Measurements from ENCODE around the gene AP1B1. TPM values are rescaled to one million over a fixed set of nuclear protein-coding genes. Genes with fewer than 3 reads are reported as not detected.

Gene AP1B1
- total and polyA plus RNA-seq, 8 donors, result 32.5 to 99.1 (median 36.1) TPM

DNA sequence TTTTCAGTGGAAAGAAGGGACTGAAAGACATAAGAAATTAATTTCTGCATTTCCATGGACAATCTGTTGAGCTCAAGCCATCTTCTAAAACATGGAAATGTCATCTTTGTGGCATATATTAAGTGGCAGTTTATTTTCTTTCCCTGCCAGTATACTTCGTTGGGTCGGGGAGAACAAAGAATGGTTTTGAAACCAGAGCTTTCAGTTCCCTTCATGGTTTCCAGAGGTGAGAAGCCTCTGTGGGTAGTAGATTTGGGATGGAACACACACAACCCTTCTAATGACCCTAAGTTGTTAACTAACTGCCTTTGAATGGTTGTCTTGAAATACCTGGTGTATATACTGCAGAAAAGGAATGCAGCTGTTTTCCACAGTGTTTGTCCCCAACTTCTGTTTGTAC is 99.5 kb downstream of the AP1B1 start:
- Histone ChIP-seq H3K9me3 (no peaks in the 10 kb centered on the region), H3K36me3 (peaks cover 0 to 100% of the 10 kb centered on the region in 2 donors), H3K4me3 (no peak overlapping the region), H3K27me3 (no peaks in the 10 kb centered on the region), H3K27ac (no peak overlapping the region), H3K4me1 (no peaks in the 10 kb centered on the region)
- TF ChIP-seq, protein P1, sequence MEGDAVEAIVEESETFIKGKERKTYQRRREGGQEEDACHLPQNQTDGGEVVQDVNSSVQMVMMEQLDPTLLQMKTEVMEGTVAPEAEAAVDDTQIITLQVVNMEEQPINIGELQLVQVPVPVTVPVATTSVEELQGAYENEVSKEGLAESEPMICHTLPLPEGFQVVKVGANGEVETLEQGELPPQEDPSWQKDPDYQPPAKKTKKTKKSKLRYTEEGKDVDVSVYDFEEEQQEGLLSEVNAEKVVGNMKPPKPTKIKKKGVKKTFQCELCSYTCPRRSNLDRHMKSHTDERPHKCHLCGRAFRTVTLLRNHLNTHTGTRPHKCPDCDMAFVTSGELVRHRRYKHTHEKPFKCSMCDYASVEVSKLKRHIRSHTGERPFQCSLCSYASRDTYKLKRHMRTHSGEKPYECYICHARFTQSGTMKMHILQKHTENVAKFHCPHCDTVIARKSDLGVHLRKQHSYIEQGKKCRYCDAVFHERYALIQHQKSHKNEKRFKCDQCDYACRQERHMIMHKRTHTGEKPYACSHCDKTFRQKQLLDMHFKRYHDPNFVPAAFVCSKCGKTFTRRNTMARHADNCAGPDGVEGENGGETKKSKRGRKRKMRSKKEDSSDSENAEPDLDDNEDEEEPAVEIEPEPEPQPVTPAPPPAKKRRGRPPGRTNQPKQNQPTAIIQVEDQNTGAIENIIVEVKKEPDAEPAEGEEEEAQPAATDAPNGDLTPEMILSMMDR (IDR thresholded peaks at IDR 0.05), result no peak
- ATAC-seq (no peak), DNase-seq (no peak)
- intact Hi-C loops (cut with DNase I), result no loop called here

DNA sequence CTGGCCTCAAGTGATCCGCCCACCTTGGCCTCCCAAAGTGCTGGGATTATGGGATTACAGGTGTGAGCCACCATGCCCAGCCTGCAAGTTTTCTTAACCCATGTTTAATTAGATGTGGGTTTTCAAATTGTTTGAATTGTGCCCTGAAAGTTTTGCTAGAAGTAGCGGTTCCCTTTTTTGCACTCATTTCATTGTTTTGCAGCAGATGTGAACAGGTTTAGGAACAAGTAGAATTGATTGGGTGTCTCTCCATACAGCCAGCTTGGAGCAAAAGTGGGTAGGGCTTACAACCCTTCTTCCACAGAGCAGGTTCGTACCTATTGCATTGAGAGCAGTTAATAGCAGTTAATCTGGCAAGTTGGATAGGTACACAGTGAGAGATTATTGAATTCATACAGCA is 104.2 kb downstream of the AP1B1 start:
- H3K9me3 ChIP-seq, result no peaks in the 10 kb centered on the region
- TF ChIP-seq, protein P1 (IDR thresholded peaks at IDR 0.05), result no peak
- DNase-seq (no peak), ATAC-seq (no peak)
- no peak overlapping the region for H3K4me3 ChIP-seq
- intact Hi-C loops (cut with DNase I), result no loop called here
- no peaks in the 10 kb centered on the region for H3K27me3 ChIP-seq
- no peaks in the 10 kb centered on the region for H3K4me1 ChIP-seq
- no peak overlapping the region for H3K27ac ChIP-seq
- H3K36me3 ChIP-seq, result peaks cover 0 to 100% of the 10 kb centered on the region in 2 donors

DNA sequence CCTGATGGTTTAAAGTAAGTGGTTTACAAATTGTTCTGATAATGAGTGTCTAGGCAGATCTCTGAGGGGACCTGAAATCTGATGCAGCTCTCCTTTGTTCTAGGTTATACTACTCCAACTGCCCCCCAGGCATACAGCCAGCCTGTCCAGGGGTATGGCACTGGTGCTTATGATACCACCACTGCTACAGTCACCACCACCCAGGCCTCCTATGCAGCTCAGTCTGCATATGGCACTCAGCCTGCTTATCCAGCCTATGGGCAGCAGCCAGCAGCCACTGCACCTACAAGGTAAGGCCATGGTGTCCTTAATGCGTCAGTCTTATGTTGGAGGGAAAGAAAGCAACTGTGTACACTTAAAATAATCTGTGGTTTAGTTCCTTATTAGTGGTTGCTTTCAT is 110.4 kb downstream of the AP1B1 start:
- TF ChIP-seq, protein P1 (IDR thresholded peaks at IDR 0.05), result no peak
- Histone ChIP-seq H3K27me3 (no peaks in the 10 kb centered on the region), H3K9me3 (no peaks in the 10 kb centered on the region), H3K4me1 (peaks cover 1 to 36% of the 10 kb centered on the region in 2 donors), H3K36me3 (peaks cover 0 to 98% of the 10 kb centered on the region in 2 donors), H3K27ac (no peak overlapping the region), H3K4me3 (no peak overlapping the region)
- intact Hi-C loops (cut with DNase I), result no loop called here
- no peak for ATAC-seq
- DNase-seq, result no peak

Small RNA genes within 50 kb of the gene (microRNA-seq; reads per million reads assigned to microRNA genes)
- gene MIR3653, result 5.0 to 26.3 reads per million in 2 donors

Other genes with a start within 250 kb of the AP1B1 start
- 10 to 100 TPM; 10.5 to 17.7 TPM for gene EMID1, start 182.7 kb downstream of the AP1B1 start, total RNA-seq
- 100 to 1,000 TPM in 2 of 6 donors, 10 to 100 TPM in 4; 78.2 to 110 (median 87.9) TPM for gene EMID1, start 182.7 kb downstream of the AP1B1 start, polyA plus RNA-seq (ENCODE audit: insufficient read length in 6 of 6)
- gene RHBDD3, start 120.6 kb downstream of the AP1B1 start, total RNA-seq, result 10 to 100 TPM; 24.1 to 34.7 TPM
- gene RHBDD3, start 120.6 kb downstream of the AP1B1 start, polyA plus RNA-seq (ENCODE audit: insufficient read length in 6 of 6), result 10 to 100 TPM; 27.6 to 41.8 (median 31.8) TPM
- 100 to 1,000 TPM; 125 to 189 TPM for gene EWSR1, start 120.3 kb downstream of the AP1B1 start, total RNA-seq
- 100 to 1,000 TPM; 328 to 352 (median 341) TPM for gene EWSR1, start 120.3 kb downstream of the AP1B1 start, polyA plus RNA-seq (ENCODE audit: insufficient read length in 6 of 6)
- 10 to 100 TPM; 30.6 to 32.6 TPM for gene GAS2L1, start 81.9 kb downstream of the AP1B1 start, total RNA-seq
- gene GAS2L1, start 81.9 kb downstream of the AP1B1 start, polyA plus RNA-seq (ENCODE audit: insufficient read length in 6 of 6), result 10 to 100 TPM in 1 of 6 donors, 1 to 10 TPM in 5; 5.3 to 10.6 (median 8.3) TPM
- gene RASL10A, start 72.9 kb downstream of the AP1B1 start, total RNA-seq, result 1 to 10 TPM in 1 of 2 donors, under 1 TPM in 1; 0.96 to 1.8 TPM
- under 1 TPM in 5 of 6 donors, not detected in 1; 0.21 to 0.54 (median 0.36) TPM for gene RASL10A, start 72.9 kb downstream of the AP1B1 start, polyA plus RNA-seq (ENCODE audit: insufficient read length in 6 of 6)
- gene RFPL1, start 50.0 kb upstream of the AP1B1 start, total RNA-seq, result not detected
- under 1 TPM in 5 of 6 donors, not detected in 1; 0.20 to 0.99 (median 0.47) TPM for gene RFPL1, start 50.0 kb upstream of the AP1B1 start, polyA plus RNA-seq (ENCODE audit: insufficient read length in 6 of 6)
- gene NEFH, start 91.6 kb upstream of the AP1B1 start, total RNA-seq, result under 1 TPM; 0.55 to 0.58 TPM
- gene NEFH, start 91.6 kb upstream of the AP1B1 start, polyA plus RNA-seq (ENCODE audit: insufficient read length in 6 of 6), result 1 to 10 TPM; 4.1 to 5.8 (median 5.2) TPM
- 10 to 100 TPM; 38.4 to 41.3 TPM for gene THOC5, start 165.2 kb upstream of the AP1B1 start, total RNA-seq
- 10 to 100 TPM; 32.7 to 44.2 (median 37.0) TPM for gene THOC5, start 165.2 kb upstream of the AP1B1 start, polyA plus RNA-seq (ENCODE audit: insufficient read length in 6 of 6)
- 10 to 100 TPM; 25.1 to 38.6 TPM for gene NIPSNAP1, start 192.5 kb upstream of the AP1B1 start, total RNA-seq
- gene NIPSNAP1, start 192.5 kb upstream of the AP1B1 start, polyA plus RNA-seq (ENCODE audit: insufficient read length in 6 of 6), result 10 to 100 TPM; 70.6 to 84.6 (median 78.6) TPM
- gene NF2, start 215.1 kb upstream of the AP1B1 start, total RNA-seq, result 10 to 100 TPM; 45.2 to 65.3 TPM
- gene NF2, start 215.1 kb upstream of the AP1B1 start, polyA plus RNA-seq (ENCODE audit: insufficient read length in 6 of 6), result 10 to 100 TPM; 20.1 to 29.1 (median 21.8) TPM